Measurements from ENCODE around the gene JAML. TPM values are rescaled to one million over a fixed set of nuclear protein-coding genes. Genes with fewer than 3 reads are reported as not detected.

JAML gene
- total and polyA plus RNA-seq, 2 experiments from 2014 or later: 0.56 to 1.0 TPM

DNA sequence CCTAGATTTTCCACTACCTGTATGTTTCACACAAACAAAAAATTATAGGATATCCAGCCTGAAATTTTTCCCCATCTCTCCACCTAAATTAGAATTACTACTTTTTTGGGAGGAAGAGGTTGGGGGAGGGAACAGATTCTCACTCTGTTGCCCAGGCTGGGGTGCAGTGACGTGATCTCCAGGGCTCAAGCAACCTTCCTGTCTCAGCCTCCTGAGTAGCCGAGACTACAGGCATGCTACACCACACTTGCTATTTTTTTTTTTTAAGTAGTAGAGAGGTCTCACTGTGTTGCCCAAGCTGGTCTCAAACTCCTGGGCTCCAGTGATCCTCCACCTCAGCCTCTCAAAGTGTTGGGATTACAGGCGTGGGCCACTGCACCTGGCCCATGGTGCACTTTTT, 9.5 kb downstream of the JAML start:
- Histone ChIP-seq H3F3A (replicated peaks; ENCODE audit: low read depth) (no peaks in the 10 kb centered on the region), H3K27me3 (ENCODE audit: insufficient read depth) (no peaks in the 10 kb centered on the region), H3K9me2 (ENCODE audit: insufficient read depth) (peaks cover 4% of the 10 kb centered on the region; the same call in 1 of the 2 replicates), H3K79me2 (replicated peaks; ENCODE audit: insufficient read depth) (no peaks in the 10 kb centered on the region), H3K4me2 (no peak overlapping the region), H3K27ac (ENCODE audit: low read depth) (no peak overlapping the region), H3K4me3 (no peak overlapping the region), H3K4me1 (ENCODE audit: insufficient read depth) (peaks cover 43% of the 10 kb centered on the region), H3K36me3 (ENCODE audit: insufficient read depth) (no peaks in the 10 kb centered on the region), H2AFZ (no peak overlapping the region), H4K20me1 (replicated peaks; ENCODE audit: insufficient read depth) (no peaks in the 10 kb centered on the region)
- DNase-seq (ENCODE audit: low spot score) (no peak), ATAC-seq (no peak)
- Mint-ChIP-seq H3K4me1 (peaks cover 46% of the 10 kb centered on the region), H3K9me3 (no peaks in the 10 kb centered on the region), H3K36me3 (ENCODE audit: low read depth) (no peaks in the 10 kb centered on the region), H3K4me3 (no peak overlapping the region), H3K27ac (no peak overlapping the region), H3K27me3 (ENCODE audit: insufficient read depth, low read depth, poor library complexity) (peaks cover 10% of the 10 kb centered on the region)
- TF ChIP-seq, protein P1, sequence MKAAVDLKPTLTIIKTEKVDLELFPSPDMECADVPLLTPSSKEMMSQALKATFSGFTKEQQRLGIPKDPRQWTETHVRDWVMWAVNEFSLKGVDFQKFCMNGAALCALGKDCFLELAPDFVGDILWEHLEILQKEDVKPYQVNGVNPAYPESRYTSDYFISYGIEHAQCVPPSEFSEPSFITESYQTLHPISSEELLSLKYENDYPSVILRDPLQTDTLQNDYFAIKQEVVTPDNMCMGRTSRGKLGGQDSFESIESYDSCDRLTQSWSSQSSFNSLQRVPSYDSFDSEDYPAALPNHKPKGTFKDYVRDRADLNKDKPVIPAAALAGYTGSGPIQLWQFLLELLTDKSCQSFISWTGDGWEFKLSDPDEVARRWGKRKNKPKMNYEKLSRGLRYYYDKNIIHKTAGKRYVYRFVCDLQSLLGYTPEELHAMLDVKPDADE (IDR thresholded peaks at IDR 0.05): no peak
- TF ChIP-seq JUNB (IDR thresholded peaks at IDR 0.05; ENCODE audit: unreplicated experiment) (no peak), EZH2 (IDR thresholded peaks at IDR 0.05; ENCODE audit: low read depth, unreplicated experiment) (no peak), NANOG (IDR thresholded peaks at IDR 0.05; ENCODE audit: borderline replicate concordance) (no peak), ZNF114 (CRISPR knock-in tag; IDR thresholded peaks at IDR 0.05) (no peak), STAT1 (IDR thresholded peaks at IDR 0.05; ENCODE audit: unreplicated experiment) (no peak)
- TF ChIP-seq, protein P2, sequence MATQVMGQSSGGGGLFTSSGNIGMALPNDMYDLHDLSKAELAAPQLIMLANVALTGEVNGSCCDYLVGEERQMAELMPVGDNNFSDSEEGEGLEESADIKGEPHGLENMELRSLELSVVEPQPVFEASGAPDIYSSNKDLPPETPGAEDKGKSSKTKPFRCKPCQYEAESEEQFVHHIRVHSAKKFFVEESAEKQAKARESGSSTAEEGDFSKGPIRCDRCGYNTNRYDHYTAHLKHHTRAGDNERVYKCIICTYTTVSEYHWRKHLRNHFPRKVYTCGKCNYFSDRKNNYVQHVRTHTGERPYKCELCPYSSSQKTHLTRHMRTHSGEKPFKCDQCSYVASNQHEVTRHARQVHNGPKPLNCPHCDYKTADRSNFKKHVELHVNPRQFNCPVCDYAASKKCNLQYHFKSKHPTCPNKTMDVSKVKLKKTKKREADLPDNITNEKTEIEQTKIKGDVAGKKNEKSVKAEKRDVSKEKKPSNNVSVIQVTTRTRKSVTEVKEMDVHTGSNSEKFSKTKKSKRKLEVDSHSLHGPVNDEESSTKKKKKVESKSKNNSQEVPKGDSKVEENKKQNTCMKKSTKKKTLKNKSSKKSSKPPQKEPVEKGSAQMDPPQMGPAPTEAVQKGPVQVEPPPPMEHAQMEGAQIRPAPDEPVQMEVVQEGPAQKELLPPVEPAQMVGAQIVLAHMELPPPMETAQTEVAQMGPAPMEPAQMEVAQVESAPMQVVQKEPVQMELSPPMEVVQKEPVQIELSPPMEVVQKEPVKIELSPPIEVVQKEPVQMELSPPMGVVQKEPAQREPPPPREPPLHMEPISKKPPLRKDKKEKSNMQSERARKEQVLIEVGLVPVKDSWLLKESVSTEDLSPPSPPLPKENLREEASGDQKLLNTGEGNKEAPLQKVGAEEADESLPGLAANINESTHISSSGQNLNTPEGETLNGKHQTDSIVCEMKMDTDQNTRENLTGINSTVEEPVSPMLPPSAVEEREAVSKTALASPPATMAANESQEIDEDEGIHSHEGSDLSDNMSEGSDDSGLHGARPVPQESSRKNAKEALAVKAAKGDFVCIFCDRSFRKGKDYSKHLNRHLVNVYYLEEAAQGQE (IDR thresholded peaks at IDR 0.05; ENCODE audit: unreplicated experiment): no peak

DNA sequence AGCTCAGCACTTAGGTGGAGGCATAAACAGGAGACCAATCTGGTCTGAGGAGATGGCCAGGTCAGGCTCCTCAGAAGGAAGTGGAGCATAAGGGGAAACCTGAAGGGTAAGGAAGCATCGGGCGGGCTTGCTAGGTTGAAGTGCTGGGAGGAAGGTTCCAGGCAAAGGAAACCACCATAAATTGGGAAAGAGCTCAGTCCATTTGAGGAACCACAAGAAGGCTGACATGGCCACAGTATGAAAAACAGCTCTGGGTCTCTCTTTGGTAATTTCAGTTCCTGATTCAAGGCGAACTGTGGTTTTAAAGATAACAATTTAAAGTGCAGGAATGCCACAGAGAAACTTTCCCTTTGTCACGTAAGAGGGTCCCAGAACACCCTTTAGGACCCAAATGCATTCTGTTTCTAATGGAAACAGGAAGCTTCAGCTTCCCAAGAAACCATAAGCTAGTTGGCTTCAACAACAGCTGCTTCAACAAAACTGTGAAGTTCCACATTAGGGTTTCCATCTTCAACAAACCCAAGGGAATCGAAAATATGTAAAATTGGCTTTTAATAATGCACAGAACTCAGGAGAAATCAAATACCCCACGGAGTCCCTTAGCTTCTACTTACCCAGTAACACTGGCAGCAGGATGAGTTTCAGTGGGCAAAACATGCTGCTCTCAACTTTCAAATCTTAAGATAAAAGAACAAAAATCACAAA, 10.4 kb downstream of the JAML start:
- Histone ChIP-seq H3K27ac (ENCODE audit: low read depth) (no peak overlapping the region; the same call in 1 of the 2 replicates), H3F3A (replicated peaks; ENCODE audit: low read depth) (no peaks in the 10 kb centered on the region), H3K79me2 (replicated peaks; ENCODE audit: insufficient read depth) (no peaks in the 10 kb centered on the region), H3K36me3 (ENCODE audit: insufficient read depth) (no peaks in the 10 kb centered on the region), H3K9me2 (ENCODE audit: insufficient read depth) (peaks cover 4% of the 10 kb centered on the region; the same call in 1 of the 2 replicates), H4K20me1 (replicated peaks; ENCODE audit: insufficient read depth) (no peaks in the 10 kb centered on the region), H2AFZ (peak overlapping the region; percentile 87; the same call in 1 of the 2 replicates), H3K27me3 (ENCODE audit: insufficient read depth) (no peaks in the 10 kb centered on the region), H3K4me2 (no peak overlapping the region), H3K4me1 (ENCODE audit: insufficient read depth) (peaks cover 48% of the 10 kb centered on the region), H3K4me3 (no peak overlapping the region)
- no peak for DNase-seq (ENCODE audit: low spot score)
- H3K4me3 Mint-ChIP-seq: no peak overlapping the region
- ATAC-seq: no peak
- H3K9me3 Mint-ChIP-seq: no peaks in the 10 kb centered on the region
- H3K4me1 Mint-ChIP-seq: peaks cover 47% of the 10 kb centered on the region
- peaks cover 12% of the 10 kb centered on the region for H3K27me3 Mint-ChIP-seq (ENCODE audit: insufficient read depth, low read depth, poor library complexity)
- H3K36me3 Mint-ChIP-seq (ENCODE audit: low read depth): no peaks in the 10 kb centered on the region
- no peak overlapping the region; the same call in 1 of the 2 replicates for H3K27ac Mint-ChIP-seq
- no peak for TF ChIP-seq JUNB (IDR thresholded peaks at IDR 0.05; ENCODE audit: unreplicated experiment)
- TF ChIP-seq POLR2AphosphoS5 (IDR thresholded peaks at IDR 0.05; ENCODE audit: low read depth): no peak
- TF ChIP-seq STAT1 (IDR thresholded peaks at IDR 0.05; ENCODE audit: unreplicated experiment): no peak
- TF ChIP-seq, protein P1 (IDR thresholded peaks at IDR 0.05): no peak
- TF ChIP-seq EZH2phosphoT487 (IDR thresholded peaks at IDR 0.05; ENCODE audit: unreplicated experiment): no peak
- TF ChIP-seq EZH2 (IDR thresholded peaks at IDR 0.05; ENCODE audit: low read depth, unreplicated experiment): no peak
- TF ChIP-seq, protein P3, sequence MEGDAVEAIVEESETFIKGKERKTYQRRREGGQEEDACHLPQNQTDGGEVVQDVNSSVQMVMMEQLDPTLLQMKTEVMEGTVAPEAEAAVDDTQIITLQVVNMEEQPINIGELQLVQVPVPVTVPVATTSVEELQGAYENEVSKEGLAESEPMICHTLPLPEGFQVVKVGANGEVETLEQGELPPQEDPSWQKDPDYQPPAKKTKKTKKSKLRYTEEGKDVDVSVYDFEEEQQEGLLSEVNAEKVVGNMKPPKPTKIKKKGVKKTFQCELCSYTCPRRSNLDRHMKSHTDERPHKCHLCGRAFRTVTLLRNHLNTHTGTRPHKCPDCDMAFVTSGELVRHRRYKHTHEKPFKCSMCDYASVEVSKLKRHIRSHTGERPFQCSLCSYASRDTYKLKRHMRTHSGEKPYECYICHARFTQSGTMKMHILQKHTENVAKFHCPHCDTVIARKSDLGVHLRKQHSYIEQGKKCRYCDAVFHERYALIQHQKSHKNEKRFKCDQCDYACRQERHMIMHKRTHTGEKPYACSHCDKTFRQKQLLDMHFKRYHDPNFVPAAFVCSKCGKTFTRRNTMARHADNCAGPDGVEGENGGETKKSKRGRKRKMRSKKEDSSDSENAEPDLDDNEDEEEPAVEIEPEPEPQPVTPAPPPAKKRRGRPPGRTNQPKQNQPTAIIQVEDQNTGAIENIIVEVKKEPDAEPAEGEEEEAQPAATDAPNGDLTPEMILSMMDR (conservative IDR thresholded peaks at IDR 0.05; ENCODE audit: low read depth in 2 of 2): no peak
- TF ChIP-seq, protein P2 (IDR thresholded peaks at IDR 0.05; ENCODE audit: unreplicated experiment): no peak
- TF ChIP-seq ZNF114 (CRISPR knock-in tag; IDR thresholded peaks at IDR 0.05): no peak
